Body of pancreas (tissue), 4 donors: ENCODE data around the gene HSPE1.

Experiments used
- POLR2A ChIP-seq, 3 donors: fragments of 450-650 bp; IDR thresholded peaks; one replicate each; pipeline ENCODE4 v1.6.1; 2016; ENCODE audit warnings: antibody characterized with exemption in 3 of 3, mild to moderate bottlenecking in 2 of 3
- TF ChIP-seq, protein P1 (sequence below), 7 experiments: fragments of 450-650 bp in 4 of 7; fragments of 200-600 bp in 3 of 7; sonication (generic) in 3 of 7; IDR thresholded peaks; one replicate each; pipeline ENCODE4 v1.5.1; 2016 to 2019; ENCODE audit warnings: antibody characterized with exemption in 7 of 7

DNA sequence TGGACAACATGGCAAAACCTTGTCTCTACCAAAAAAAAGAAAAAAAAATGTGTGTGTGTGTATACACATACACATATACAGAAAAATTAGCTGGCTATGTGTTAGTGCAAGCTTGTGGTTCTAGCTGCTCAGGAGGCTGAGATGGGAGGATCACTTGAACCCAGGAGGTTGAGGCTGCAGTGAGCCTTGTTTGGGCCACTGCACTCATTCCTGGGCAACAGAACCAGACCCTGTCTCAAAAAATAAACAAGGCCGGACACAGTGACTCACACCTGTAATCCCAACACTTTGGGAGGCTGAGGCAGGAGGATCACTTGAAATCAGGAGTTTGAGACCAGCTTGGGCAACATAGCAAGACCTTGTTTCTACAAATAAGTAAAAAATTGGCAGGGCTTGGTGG lies 44.8 kb upstream of the HSPE1 start:
- TF ChIP-seq, protein P1, sequence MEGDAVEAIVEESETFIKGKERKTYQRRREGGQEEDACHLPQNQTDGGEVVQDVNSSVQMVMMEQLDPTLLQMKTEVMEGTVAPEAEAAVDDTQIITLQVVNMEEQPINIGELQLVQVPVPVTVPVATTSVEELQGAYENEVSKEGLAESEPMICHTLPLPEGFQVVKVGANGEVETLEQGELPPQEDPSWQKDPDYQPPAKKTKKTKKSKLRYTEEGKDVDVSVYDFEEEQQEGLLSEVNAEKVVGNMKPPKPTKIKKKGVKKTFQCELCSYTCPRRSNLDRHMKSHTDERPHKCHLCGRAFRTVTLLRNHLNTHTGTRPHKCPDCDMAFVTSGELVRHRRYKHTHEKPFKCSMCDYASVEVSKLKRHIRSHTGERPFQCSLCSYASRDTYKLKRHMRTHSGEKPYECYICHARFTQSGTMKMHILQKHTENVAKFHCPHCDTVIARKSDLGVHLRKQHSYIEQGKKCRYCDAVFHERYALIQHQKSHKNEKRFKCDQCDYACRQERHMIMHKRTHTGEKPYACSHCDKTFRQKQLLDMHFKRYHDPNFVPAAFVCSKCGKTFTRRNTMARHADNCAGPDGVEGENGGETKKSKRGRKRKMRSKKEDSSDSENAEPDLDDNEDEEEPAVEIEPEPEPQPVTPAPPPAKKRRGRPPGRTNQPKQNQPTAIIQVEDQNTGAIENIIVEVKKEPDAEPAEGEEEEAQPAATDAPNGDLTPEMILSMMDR (IDR thresholded peaks at IDR 0.05) = no peak
- no peak for TF ChIP-seq POLR2A (IDR thresholded peaks at IDR 0.05)
